GM12878 (cell line): ENCODE measurements around the gene LRSAM1. TPM values are rescaled to one million over a fixed set of nuclear protein-coding genes. Genes with fewer than 3 reads are reported as not detected.

ENCODE experiments used
- ASH2L ChIP-seq: fragments of 300-600, 200-600 bp; sonication (generic); IDR thresholded peaks from 2 replicates; pipeline ENCODE4 v1.6.1; 2017; ENCODE audit warnings: low read depth, mild to moderate bottlenecking, borderline replicate concordance
- CBFB ChIP-seq: IDR thresholded peaks from 2 replicates; pipeline ENCODE4 v1.6.1; 2016; ENCODE audit warnings: antibody characterized with exemption, low read depth
- CBX3 ChIP-seq: fragments of 200-600 bp; sonication (generic); IDR thresholded peaks from 2 replicates; pipeline ENCODE4 v1.6.1; 2016; ENCODE audit warnings: low read depth, borderline replicate concordance
- CEBPB ChIP-seq, 2 experiments: fragments of 150-350 bp in 1 of 2; IDR thresholded peaks; 2 replicates each; pipeline ENCODE4 v1.6.1; 2012 to 2014; ENCODE audit warnings: low read depth in 2 of 2, low read length in 2 of 2, borderline replicate concordance in 1 of 2, inconsistent platforms in 1 of 2
- CREB1 ChIP-seq: IDR thresholded peaks from 2 replicates; pipeline ENCODE4 v1.6.1; 2012; ENCODE audit warnings: low read depth, mild to moderate bottlenecking, inconsistent platforms
- CTCF ChIP-seq, 3 experiments: IDR thresholded peaks in 2 of 3; conservative IDR thresholded peaks in 1 of 3; 2 replicates each; pipeline ENCODE4 v1.5.1; 2011; ENCODE audit warnings: low read depth in 3 of 3, low read length in 3 of 3, mild to moderate bottlenecking in 3 of 3, control low read depth in 2 of 3, moderate library complexity in 2 of 3, inconsistent platforms in 1 of 3, mixed read lengths in 1 of 3; ENCODE audit not compliant: control insufficient read depth in 2 of 3, insufficient read depth in 1 of 3; ENCODE audit errors: extremely low read depth in 1 of 3
- FOS ChIP-seq: IDR thresholded peaks from 3 replicates; pipeline ENCODE4 v1.6.1; 2011; ENCODE audit warnings: borderline replicate concordance; ENCODE audit not compliant: insufficient read length; ENCODE audit errors: extremely low read depth
- HSF1 ChIP-seq: fragments of 150-350 bp; IDR thresholded peaks from 2 replicates; pipeline ENCODE4 v1.6.1; 2014; ENCODE audit warnings: mild to moderate bottlenecking, low read depth, low read length
- IKZF1 ChIP-seq: fragments of 450-650 bp; conservative IDR thresholded peaks from 2 replicates; pipeline ENCODE4 v1.6.1; 2017; ENCODE audit warnings: antibody characterized with exemption, mild to moderate bottlenecking
- LARP7 ChIP-seq: fragments of 450-650 bp; IDR thresholded peaks from 2 replicates; pipeline ENCODE4 v1.6.1; 2017; ENCODE audit warnings: mild to moderate bottlenecking
- MYC ChIP-seq: IDR thresholded peaks from 2 replicates; pipeline ENCODE4 v1.6.1; 2011; ENCODE audit warnings: mild to moderate bottlenecking, low read length, moderate library complexity, inconsistent platforms; ENCODE audit not compliant: insufficient read depth, insufficient replicate concordance, insufficient read length, severe bottlenecking
- NFXL1 ChIP-seq: fragments of 450-650 bp; IDR thresholded peaks from 2 replicates; pipeline ENCODE4 v1.6.1; 2017; ENCODE audit warnings: antibody characterized with exemption, mild to moderate bottlenecking, borderline replicate concordance
- NR2F1 ChIP-seq: fragments of 450-650 bp; conservative IDR thresholded peaks from 2 replicates; pipeline ENCODE4 v1.6.1; 2017; ENCODE audit warnings: mild to moderate bottlenecking
- RB1 ChIP-seq: fragments of 450-650 bp; formaldehyde crosslinking; IDR thresholded peaks from 2 replicates; pipeline ENCODE4 v1.6.1; 2017; ENCODE audit warnings: mild to moderate bottlenecking, borderline replicate concordance
- SREBF1 ChIP-seq: IDR thresholded peaks from 2 replicates; pipeline ENCODE4 v1.6.1; 2012; ENCODE audit warnings: mild to moderate bottlenecking, low read length
- STAT1 ChIP-seq: fragments of 450-650 bp; conservative IDR thresholded peaks from 2 replicates; pipeline ENCODE4 v1.6.1; 2014; ENCODE audit warnings: antibody characterized with exemption, mild to moderate bottlenecking
- SUZ12 ChIP-seq: fragments of 200-600 bp; sonication (generic); IDR thresholded peaks from one replicate; pipeline ENCODE4 v1.6.1; 2018; ENCODE audit warnings: antibody characterized with exemption, mild to moderate bottlenecking; ENCODE audit not compliant: unreplicated experiment
- TBL1XR1 ChIP-seq: IDR thresholded peaks from 2 replicates; pipeline ENCODE4 v1.6.1; 2012; ENCODE audit warnings: low read depth, low read length, improper control_type of control experiment
- YY1 ChIP-seq: IDR thresholded peaks from 2 replicates; pipeline ENCODE4 v1.6.1; 2011; ENCODE audit warnings: low read depth, mild to moderate bottlenecking, low read length
- polyA plus RNA-seq, 11 experiments: library from polyadenylated mRNA; depleted of rRNA in 4 of 11; unstranded in 6 of 11; stranded (reverse) in 5 of 11; fragments of >200 nt; fragmentation: Nextera tagmentation in 4 of 11; fragmentation: Illumina TruSeq in 1 of 11; extraction: Ambion mirVana in 4 of 11; extraction: Trizol in 1 of 11; gene quantifications; 1 replicate in 1 of 11; 2 replicates in 10 of 11; pipeline versions ENCODE4 v1.2.1 to v1.2.3, GENCODE V29; 2011 to 2016; ENCODE audit warnings: inconsistent platforms in 2 of 11, missing spikeins in 2 of 11, low read depth in 1 of 11
- total RNA-seq, 4 experiments: library from RNA; depleted of rRNA in 3 of 4; stranded (reverse); fragments of >200 nt in 3 of 4; fragmentation: Illumina TruSeq in 1 of 4; extraction: Trizol in 1 of 4; gene quantifications; 2 replicates each; pipeline versions ENCODE4 v1.2.1 to v1.2.3, GENCODE V29; 2013 to 2021
- TF ChIP-seq, protein P1 (sequence below): fragments of 450-650 bp; formaldehyde crosslinking; IDR thresholded peaks from 2 replicates; pipeline ENCODE4 v1.4.0; 2020; ENCODE audit warnings: mild to moderate bottlenecking, moderate library complexity
- TF ChIP-seq, protein P2 (sequence below): IDR thresholded peaks from 2 replicates; pipeline ENCODE4 v1.6.1; 2011; ENCODE audit warnings: mild to moderate bottlenecking, low read depth, low read length, moderate library complexity; ENCODE audit not compliant: insufficient replicate concordance

Gene LRSAM1
- total and polyA plus RNA-seq, 10 of the 15 experiments (the other 5 are each of a cell fraction or from before 2014, with no cell fraction given) = 0.14 to 23.4 (median 11.7) TPM

DNA sequence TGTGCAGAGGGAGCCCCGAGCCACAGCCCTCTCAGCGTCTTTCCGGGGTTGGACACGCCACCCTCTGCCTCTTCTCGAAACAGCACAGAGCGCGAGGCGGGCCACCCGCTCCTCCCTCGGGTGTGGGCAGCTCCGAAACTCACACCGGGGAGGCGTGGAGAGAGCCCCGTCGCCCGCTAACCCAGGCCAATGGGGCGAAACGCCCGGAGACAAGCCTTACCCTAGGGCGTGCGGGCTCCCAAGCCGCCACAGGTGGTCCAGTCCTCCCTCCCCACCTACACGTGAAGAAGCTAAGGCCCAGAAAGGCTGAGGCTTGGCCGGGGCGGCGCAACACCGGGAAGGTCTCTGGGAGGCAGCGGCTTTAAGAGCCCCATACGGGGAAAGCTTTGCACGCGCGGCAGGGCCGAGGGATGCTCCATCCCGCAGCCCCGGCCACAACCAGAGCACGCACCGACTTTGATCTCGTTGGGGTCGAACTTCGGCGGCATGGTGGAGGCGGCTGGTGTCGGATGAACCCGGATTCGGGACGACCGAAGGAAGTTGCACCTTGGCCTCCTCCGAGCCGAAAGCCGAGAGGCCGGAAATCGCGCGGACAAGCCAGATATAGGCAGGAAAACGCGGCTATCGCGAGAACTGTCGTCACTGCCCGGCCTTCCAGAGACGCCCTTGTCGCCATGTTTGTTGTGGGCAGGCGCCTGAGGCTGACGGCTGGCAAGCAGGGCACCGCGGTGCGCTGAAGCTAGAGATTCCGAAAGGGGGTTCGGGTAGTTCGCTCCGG is at the start of gene LRSAM1, which contains the start of gene RPL12 (continued):
- TF ChIP-seq NFXL1 (no peak), CREB1 (no peak), HSF1 (no peak), ASH2L (peak; percentile 60; the same call in 1 of the 2 replicates), CEBPB (IDR thresholded peaks at IDR 0.05; ENCODE audit: borderline replicate concordance in 1 of 2, low read depth in 2 of 2, low read length in 2 of 2) (no peak), YY1 (peak; percentile 99), LARP7 (peak; percentile 98), NR2F1 (peak; percentile 74), MYC (peak; percentile 85), FOS (no peak), CBX3 (no peak), TBL1XR1 (peak; percentile 82), SREBF1 (no peak), SUZ12 (no peak), STAT1 (peak; percentile 85), CTCF (IDR thresholded peaks at IDR 0.05 in 2 of 3, conservative IDR thresholded peaks at IDR 0.05 in 1 of 3; ENCODE audit: control insufficient read depth in 2 of 3, extremely low read depth in 1 of 3, insufficient read depth in 1 of 3, low read depth in 3 of 3, low read length in 3 of 3) (peak in 1 of 3 experiments; percentile 8; a peak in 1 of 6 replicates), IKZF1 (peak; percentile 94), RB1 (peak; percentile 93; the same call in 1 of the 2 replicates), CBFB (peak; percentile 100)
- TF ChIP-seq, protein P1, sequence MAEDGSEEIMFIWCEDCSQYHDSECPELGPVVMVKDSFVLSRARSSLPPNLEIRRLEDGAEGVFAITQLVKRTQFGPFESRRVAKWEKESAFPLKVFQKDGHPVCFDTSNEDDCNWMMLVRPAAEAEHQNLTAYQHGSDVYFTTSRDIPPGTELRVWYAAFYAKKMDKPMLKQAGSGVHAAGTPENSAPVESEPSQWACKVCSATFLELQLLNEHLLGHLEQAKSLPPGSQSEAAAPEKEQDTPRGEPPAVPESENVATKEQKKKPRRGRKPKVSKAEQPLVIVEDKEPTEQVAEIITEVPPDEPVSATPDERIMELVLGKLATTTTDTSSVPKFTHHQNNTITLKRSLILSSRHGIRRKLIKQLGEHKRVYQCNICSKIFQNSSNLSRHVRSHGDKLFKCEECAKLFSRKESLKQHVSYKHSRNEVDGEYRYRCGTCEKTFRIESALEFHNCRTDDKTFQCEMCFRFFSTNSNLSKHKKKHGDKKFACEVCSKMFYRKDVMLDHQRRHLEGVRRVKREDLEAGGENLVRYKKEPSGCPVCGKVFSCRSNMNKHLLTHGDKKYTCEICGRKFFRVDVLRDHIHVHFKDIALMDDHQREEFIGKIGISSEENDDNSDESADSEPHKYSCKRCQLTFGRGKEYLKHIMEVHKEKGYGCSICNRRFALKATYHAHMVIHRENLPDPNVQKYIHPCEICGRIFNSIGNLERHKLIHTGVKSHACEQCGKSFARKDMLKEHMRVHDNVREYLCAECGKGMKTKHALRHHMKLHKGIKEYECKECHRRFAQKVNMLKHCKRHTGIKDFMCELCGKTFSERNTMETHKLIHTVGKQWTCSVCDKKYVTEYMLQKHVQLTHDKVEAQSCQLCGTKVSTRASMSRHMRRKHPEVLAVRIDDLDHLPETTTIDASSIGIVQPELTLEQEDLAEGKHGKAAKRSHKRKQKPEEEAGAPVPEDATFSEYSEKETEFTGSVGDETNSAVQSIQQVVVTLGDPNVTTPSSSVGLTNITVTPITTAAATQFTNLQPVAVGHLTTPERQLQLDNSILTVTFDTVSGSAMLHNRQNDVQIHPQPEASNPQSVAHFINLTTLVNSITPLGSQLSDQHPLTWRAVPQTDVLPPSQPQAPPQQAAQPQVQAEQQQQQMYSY (CRISPR knock-in tag) = peak; percentile 55; the same call in 1 of the 2 replicates
- TF ChIP-seq, protein P2, sequence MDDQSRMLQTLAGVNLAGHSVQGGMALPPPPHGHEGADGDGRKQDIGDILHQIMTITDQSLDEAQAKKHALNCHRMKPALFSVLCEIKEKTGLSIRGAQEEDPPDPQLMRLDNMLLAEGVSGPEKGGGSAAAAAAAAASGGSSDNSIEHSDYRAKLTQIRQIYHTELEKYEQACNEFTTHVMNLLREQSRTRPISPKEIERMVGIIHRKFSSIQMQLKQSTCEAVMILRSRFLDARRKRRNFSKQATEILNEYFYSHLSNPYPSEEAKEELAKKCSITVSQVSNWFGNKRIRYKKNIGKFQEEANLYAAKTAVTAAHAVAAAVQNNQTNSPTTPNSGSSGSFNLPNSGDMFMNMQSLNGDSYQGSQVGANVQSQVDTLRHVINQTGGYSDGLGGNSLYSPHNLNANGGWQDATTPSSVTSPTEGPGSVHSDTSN = no peak
